Mucosa of stomach (tissue), 1 donor: ENCODE results near the gene NOP14.
"Not testable (repeated sequence)": the region's sequence is repeated elsewhere in the genome, so short reads cannot be mapped to it uniquely, and the experiment has no call there.

ENCODE experiments used
- H3K27me3 ChIP-seq: one replicate; pipeline ENCODE4 v1.7.0; 2013; ENCODE audit warnings: mild to moderate bottlenecking, low read length; ENCODE audit not compliant: control insufficient read depth, insufficient read depth
- H3K36me3 ChIP-seq: one replicate; pipeline ENCODE4 v1.7.0; 2013; ENCODE audit warnings: low read length; ENCODE audit not compliant: control insufficient read depth, insufficient read depth
- H3K4me1 ChIP-seq: one replicate; pipeline ENCODE4 v1.7.0; 2013; ENCODE audit warnings: mild to moderate bottlenecking, low read length; ENCODE audit not compliant: control insufficient read depth, insufficient read depth
- H3K4me3 ChIP-seq: one replicate; pipeline ENCODE4 v1.7.0; 2013; ENCODE audit warnings: low read length
- H3K9ac ChIP-seq: one replicate; pipeline ENCODE4 v1.7.0; 2013; ENCODE audit warnings: mild to moderate bottlenecking, low read length, moderate library complexity
- H3K9me3 ChIP-seq: one replicate; pipeline ENCODE4 v1.7.0; 2013; ENCODE audit warnings: mild to moderate bottlenecking, low read length, moderate library complexity; ENCODE audit not compliant: control insufficient read depth
- donor health status: Pancreatic carcinoma.

The NOP14 gene

DNA sequence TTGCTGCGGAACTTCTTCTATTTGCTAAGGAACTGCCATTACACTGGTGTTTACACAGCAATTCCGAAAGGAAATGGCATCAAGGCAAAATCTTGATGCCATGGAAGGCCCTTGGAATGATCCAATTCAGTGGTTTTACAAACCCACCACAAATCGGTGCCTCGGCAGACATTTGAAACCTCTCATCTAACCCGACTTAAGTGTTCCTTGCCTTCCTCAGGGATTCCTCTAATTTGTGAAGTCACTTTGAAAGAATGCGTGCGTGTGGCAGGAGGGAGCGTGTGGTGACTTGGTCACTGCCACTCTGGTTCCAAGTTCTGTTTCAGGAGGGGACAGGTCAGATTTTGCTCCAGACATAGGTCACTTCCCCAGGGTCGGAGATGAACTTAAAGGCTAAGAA, 4.8 kb downstream of the NOP14 start:
- Histone ChIP-seq H3K4me3 (no peak overlapping the region), H3K9ac (no peak overlapping the region), H3K9me3 (no peaks in the 10 kb centered on the region), H3K4me1 (peaks cover 13% of the 10 kb centered on the region), H3K27me3 (no peaks in the 10 kb centered on the region), H3K36me3 (peaks cover 4% of the 10 kb centered on the region)

DNA sequence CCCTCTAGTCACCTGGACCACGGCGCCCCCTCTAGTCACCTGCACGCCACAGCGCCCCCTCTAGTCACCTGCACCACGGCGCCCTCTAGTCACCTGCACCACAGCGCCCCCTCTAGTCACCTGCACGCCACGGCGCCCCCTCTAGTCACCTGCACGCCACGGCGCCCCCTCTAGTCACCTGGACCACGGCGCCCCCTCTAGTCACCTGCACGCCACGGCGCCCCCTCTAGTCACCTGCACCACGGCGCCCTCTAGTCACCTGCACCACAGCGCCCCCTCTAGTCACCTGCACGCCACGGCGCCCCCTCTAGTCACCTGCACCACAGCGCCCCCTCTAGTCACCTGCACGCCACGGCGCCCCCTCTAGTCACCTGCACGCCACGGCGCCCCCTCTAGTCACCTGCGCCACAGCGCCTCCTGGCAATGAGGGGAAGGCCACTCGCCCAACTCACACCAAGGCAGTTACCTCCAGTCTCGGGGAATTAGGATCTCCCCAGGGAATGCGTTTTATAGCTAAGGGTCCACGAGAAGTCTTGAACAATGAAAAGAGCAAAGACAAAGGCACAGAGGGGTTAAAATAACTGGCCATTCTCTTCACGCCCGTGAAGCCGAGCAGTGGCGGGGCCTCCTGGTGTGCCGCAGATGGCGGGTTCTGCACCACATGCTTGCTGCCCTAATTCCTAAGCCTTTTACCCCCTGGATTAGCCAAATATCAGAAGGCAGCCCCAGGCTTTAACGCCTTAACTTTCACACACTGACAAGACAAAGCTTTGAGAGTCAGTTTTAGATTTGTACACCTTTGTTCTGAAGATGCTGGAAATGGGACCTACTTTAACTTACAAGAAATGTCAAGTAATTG, 7.8 kb downstream of the NOP14 start:
- H3K36me3 ChIP-seq, H3K4me1 ChIP-seq, H3K27me3 ChIP-seq: not testable (repeated sequence)

DNA sequence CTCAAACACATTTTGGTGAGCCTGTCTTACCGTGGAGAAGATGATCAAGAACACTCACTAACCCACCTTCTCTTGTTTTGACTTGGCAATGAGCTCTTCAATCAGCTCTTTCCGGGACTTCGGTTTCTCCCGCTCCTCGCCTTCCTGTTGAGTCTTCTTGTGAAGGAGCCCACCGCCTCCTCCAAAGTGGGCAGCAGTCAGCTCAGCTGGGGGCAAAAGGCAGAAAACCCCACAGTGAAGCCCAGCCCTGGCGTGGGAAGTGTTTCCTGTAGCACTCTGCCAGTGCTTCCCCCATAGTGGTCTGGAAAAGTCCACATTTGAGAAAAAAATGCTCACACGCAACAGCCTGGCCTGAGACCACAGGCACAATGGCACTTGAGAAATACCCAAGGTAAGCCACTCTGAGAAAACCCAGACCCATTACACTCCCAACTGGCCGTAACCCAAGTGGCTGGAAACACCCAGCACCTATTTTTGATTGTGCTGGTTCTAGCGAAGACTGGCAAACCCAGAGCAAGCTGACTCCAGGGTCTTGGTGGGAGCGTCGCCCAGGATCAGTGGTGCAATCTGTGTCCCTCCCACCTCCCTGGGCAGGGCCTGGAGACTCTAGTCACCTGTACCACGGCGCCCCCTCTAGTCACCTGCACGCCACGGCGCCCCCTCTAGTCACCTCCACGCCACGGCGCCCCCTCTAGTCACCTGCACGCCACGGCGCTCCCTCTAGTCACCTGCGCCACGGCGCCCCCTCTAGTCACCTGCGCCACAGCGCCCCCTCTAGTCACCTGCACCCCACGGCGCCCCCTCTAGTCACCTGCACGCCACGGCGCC, 8.6 kb downstream of the NOP14 start:
- Histone ChIP-seq H3K27me3 (no peaks in the 10 kb centered on the region), H3K36me3 (peaks cover 8% of the 10 kb centered on the region), H3K9ac (no peak overlapping the region), H3K4me3 (no peak overlapping the region), H3K9me3 (no peaks in the 10 kb centered on the region), H3K4me1 (no peaks in the 10 kb centered on the region)

More for the DNA sequence above, 7.8 kb downstream of the NOP14 start:
- H3K9ac ChIP-seq, H3K9me3 ChIP-seq, H3K4me3 ChIP-seq: not testable (repeated sequence)

DNA sequence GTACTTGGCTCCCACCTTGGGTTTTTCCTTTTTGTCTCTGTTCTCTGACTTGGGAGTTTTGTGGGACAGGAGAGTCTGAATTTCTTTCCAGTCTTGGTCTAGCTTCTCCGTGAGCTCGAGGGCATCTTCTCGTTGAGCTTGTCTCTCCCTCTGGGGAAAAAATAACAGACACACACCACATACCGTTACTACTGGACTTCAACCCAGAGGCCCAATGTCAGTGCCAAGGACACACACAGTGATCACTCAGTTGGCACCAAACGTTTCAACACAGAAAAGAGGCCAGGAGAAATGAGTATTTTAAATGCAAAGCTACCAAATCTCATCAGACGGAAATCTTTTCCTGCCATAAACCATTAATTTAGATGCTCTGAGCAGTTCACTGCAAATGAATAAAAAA, 9.7 kb downstream of the NOP14 start:
- Histone ChIP-seq H3K36me3 (peaks cover 11% of the 10 kb centered on the region), H3K4me3 (no peak overlapping the region), H3K4me1 (no peaks in the 10 kb centered on the region), H3K9ac (no peak overlapping the region), H3K27me3 (no peaks in the 10 kb centered on the region), H3K9me3 (no peaks in the 10 kb centered on the region)

DNA sequence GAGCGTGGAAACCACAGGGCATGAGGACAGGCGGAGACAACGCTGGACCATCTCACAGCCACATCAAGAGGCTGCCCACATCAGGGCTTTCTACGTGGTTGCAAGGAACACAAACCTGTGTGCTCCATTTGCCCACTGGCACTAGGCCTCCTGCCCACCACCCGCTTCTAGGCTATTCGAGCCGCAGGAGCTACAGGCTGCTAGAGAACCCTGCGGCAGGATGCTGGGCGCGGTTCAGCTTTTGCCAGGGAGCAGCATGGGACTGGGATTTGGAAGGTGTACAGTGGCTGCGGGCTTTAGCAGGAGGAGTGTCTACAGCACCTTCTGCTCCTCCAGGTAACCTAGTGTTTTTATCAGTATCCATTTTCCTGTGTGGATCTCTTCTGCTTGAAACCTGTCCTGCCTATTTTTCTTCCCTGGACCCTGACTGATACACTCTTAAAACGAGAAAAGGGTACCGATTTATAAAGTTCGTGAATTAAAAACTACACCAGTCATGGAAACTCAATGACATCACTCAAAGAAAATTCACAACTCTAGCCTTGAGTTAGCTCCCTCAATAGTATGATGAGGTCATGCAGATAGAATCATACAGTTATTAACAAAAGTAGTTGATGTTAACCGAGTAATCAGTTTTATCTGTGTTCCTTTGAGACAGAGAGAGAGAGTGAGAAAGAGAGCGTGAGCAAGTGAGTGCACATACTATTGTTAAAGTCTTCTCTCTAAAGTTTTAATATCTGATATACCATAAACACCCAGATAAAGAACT, 12.8 kb downstream of the NOP14 start:
- H3K4me1 ChIP-seq, result no peaks in the 10 kb centered on the region

DNA sequence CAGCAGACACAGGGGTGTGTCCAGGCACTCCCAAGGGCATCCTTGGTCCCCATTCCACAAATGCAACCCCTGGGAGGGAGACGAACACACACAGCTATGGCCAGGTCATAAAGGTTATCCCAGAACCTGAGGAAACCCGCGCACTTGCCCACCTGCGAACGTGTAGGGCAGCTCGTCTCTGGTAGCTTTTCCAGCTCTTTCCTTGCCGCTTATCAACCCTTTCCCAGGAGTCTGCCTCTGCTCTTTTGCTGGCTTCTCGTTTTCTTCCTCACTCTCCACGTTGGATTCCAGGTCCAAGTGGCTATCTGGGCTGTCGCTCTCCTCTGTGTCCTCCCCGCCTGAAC, 13.5 kb downstream of the NOP14 start:
- Histone ChIP-seq H3K9me3 (no peaks in the 10 kb centered on the region), H3K4me3 (no peak overlapping the region), H3K9ac (no peak overlapping the region), H3K27me3 (no peaks in the 10 kb centered on the region), H3K4me1 (no peaks in the 10 kb centered on the region), H3K36me3 (peaks cover 14% of the 10 kb centered on the region)

More for the DNA sequence above, 12.8 kb downstream of the NOP14 start:
- Histone ChIP-seq H3K27me3 (no peaks in the 10 kb centered on the region), H3K9ac (no peak overlapping the region), H3K36me3 (peaks cover 14% of the 10 kb centered on the region), H3K9me3 (no peaks in the 10 kb centered on the region), H3K4me3 (no peak overlapping the region)

DNA sequence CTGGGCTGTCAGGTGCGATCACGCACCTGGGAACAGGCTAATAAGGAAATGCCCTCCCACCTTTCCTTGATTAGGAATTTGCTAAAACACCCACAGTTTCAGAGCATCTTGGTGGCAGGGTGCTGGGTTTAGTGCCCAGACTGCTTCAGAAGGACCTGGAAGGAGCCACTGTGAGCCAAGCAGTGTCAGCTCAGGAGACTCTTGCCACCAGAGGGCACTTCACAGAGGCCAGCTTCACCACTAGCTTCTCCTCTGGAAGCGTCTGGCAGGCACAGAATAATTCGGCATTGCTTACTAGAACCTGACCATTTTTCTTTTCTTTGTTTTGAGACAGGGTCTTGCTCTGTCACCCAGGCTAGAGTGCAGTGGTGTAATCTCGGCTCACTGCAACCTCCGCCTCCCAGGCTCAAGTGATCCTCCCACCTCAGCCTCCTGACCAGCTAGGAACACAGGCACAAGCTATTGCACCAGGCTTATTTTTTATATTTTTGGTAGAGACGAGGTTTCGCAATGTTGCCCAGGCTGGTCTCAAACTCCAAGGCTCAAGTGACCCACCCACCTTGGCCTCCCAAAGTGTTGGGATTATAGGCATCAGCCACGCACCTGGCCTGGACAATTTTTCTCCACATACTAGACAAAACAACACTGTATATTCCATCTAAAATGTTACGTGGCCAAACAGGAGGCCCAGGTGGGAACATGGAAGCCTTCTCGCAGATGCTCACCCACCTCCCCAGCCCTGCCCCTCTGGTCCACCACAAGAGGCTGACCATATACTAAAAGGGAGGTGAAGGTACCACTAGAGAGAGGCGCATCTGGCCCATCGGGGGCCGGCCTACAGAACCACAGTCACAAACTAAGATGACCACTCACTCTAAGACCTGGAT, 14.1 kb downstream of the NOP14 start:
- peaks cover 14% of the 10 kb centered on the region for H3K36me3 ChIP-seq
- H3K9me3 ChIP-seq, result no peaks in the 10 kb centered on the region
- no peak overlapping the region for H3K9ac ChIP-seq
- no peaks in the 10 kb centered on the region for H3K4me1 ChIP-seq
- no peaks in the 10 kb centered on the region for H3K27me3 ChIP-seq
- H3K4me3 ChIP-seq, result no peak overlapping the region

DNA sequence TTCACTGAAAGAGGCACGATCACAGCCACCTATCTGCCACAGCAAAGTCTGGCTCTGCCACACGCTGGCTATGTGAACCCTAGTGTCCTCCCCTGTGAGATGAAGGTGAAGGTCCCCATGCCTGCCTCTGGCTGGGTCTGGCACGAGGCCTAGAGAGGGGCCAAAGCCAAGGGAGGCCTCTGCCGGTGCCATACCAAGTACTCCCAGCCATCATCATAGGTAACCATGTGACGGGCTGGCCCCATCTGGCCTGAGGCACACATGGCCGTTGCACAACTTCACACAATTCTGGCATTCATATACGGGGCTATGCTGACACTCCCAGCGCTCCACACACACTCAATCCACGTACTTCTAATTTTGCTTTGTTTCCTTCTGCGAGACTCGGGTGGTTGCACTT, 15.3 kb downstream of the NOP14 start:
- no peaks in the 10 kb centered on the region for H3K27me3 ChIP-seq
- H3K9me3 ChIP-seq, result no peaks in the 10 kb centered on the region
- H3K36me3 ChIP-seq, result peaks cover 14% of the 10 kb centered on the region
- H3K4me3 ChIP-seq, result no peak overlapping the region
- no peak overlapping the region for H3K9ac ChIP-seq
- peaks cover 6% of the 10 kb centered on the region for H3K4me1 ChIP-seq

DNA sequence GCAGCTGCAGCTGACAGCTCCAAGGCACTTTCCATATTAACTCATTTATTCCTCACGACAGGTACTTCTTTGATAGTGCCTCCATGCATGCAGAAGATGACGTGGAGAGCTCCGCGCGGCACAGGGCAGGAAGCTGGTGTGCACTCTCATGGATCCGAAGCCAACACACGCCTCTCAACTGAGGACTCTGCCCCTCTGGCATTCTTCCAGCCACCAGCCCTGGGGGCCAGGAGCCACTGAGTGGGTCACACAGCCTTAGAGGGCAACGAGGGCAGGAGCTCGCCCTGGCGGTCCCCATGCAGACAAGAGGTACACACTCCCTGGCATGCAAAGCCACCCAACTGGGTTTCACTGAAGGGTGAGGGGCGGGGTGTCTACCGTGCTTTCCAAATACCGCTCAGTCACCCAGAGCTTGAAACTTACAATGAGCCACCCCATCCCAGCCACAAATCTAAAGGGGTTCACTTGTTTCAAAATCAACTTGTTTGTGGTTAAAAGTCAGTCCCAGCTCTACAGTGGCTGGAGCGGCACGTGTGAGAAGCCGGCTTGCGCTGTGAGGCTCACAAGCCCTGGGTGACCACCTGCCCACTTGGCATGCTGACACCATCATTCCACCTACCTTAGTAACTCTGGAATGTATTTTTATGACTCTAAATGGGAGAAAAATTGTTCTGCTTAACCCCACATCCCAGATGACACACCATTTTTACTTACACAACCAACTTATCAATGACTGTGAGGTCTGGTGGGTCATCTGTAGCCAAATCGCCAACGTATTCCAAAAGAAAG, 16.2 kb downstream of the NOP14 start:
- Histone ChIP-seq H3K9ac (no peak overlapping the region), H3K9me3 (no peaks in the 10 kb centered on the region), H3K4me1 (peaks cover 15% of the 10 kb centered on the region), H3K4me3 (no peak overlapping the region), H3K36me3 (peaks cover 14% of the 10 kb centered on the region), H3K27me3 (no peaks in the 10 kb centered on the region)

DNA sequence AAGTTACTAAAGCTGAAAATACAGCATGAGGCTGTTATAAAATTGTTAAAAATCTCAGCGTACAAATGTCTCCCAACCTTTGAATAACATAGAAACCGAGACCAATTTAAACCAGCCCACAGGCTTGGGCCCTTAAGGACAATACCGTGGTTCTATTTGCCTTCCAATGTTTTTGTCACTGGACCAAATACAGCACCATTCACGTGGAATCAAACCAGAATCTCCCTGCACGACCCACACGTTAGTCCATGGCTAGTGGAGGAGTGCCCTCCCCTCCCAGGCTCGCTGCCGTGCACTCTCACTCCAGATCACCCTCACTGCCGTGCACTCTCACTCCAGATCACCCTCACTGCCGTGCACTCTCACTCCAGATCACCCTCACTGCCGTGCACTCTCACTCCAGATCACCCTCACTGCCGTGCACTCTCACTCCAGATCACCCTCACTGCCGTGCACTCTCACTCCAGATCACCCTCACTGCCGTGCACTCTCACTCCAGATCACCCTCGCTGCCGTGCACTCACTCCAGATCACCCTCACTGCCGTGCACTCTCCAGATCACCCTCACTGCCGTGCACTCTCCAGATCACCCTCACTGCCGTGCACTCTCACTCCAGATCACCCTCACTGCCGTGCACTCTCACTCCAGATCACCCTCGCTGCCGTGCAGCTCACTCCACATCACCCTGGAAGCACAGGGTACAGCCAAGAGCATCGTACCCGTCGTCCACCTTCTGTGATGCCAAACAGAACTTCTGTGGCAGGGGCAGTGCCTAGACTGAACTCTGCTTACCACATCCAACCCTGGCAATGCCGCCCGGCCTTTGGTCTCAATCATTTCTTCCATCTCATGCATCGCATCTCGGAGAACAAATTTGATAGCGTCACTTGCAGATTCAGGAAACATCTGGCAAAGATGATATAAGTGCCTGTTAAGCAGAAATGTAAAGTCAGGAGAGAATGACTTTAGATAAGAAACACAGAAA, 17.3 kb downstream of the NOP14 start:
- H3K9me3 ChIP-seq, H3K4me3 ChIP-seq, H3K9ac ChIP-seq, H3K27me3 ChIP-seq: not testable (repeated sequence)
- Histone ChIP-seq H3K4me1 (peaks cover 15% of the 10 kb centered on the region), H3K36me3 (peaks cover 22% of the 10 kb centered on the region)
